Mucosa of rectum (tissue), 2 donors: ENCODE data around the gene MON2.

Source experiments
- H3K27ac ChIP-seq, 2 donors: one replicate each; pipeline ENCODE4 v1.7.0; 2013; ENCODE audit warnings: inconsistent platforms in 2 of 2, low read depth in 2 of 2, low read length in 2 of 2
- H3K27me3 ChIP-seq, 2 donors: one replicate each; pipeline ENCODE4 v1.7.0; 2013; ENCODE audit warnings: low read length in 2 of 2; ENCODE audit not compliant: control insufficient read depth in 2 of 2, insufficient read depth in 2 of 2
- H3K36me3 ChIP-seq, 2 donors: one replicate each; pipeline ENCODE4 v1.7.0; 2013; ENCODE audit warnings: low read length in 2 of 2; ENCODE audit not compliant: control insufficient read depth in 2 of 2, insufficient read depth in 2 of 2
- H3K4me1 ChIP-seq, 2 donors: one replicate each; pipeline ENCODE4 v1.7.0; 2013; ENCODE audit warnings: low read length in 2 of 2, mild to moderate bottlenecking in 1 of 2; ENCODE audit not compliant: control insufficient read depth in 2 of 2, insufficient read depth in 2 of 2
- H3K4me3 ChIP-seq, 2 donors: one replicate each; pipeline ENCODE4 v1.7.0; 2013; ENCODE audit warnings: low read length in 2 of 2
- H3K9ac ChIP-seq, 2 donors: one replicate each; pipeline ENCODE4 v1.7.0; 2013; ENCODE audit warnings: low read length in 2 of 2, low read depth in 1 of 2, mild to moderate bottlenecking in 1 of 2
- H3K9me3 ChIP-seq, 2 donors: one replicate each; pipeline ENCODE4 v1.7.0; 2013; ENCODE audit warnings: low read length in 2 of 2; ENCODE audit not compliant: control insufficient read depth in 2 of 2
- donor health status: healthy.
- donor health status: Normal muscosa, but diverticular disease.

Gene MON2

DNA sequence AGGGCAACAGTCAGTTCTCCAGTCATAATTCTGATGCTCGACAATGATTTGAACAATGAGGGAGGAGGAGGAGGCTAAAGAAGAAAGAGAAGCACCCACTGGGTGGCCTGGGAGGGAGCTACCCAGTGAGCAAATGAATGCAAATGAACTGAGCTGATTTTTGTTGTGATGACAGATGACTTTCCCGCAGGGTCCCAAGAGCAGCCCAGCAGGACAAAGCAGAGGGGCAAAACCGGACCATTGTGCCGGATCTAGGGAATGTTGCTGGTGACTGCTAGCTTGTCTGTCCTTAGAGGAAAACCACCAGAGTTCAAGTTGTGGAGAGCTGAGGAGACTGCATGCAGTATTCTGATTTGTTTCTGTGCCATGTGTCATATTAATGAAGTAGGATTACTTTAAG lies 162.8 kb downstream of the MON2 start:
- peaks cover 13 to 21% of the 10 kb centered on the region in 2 donors for H3K27me3 ChIP-seq
- no peak overlapping the region for H3K27ac ChIP-seq
- peaks cover 9 to 10% of the 10 kb centered on the region in 2 donors for H3K4me1 ChIP-seq
- H3K36me3 ChIP-seq: no peaks in the 10 kb centered on the region
- no peak overlapping the region for H3K4me3 ChIP-seq
- no peaks in the 10 kb centered on the region for H3K9me3 ChIP-seq
- H3K9ac ChIP-seq: no peak overlapping the region

DNA sequence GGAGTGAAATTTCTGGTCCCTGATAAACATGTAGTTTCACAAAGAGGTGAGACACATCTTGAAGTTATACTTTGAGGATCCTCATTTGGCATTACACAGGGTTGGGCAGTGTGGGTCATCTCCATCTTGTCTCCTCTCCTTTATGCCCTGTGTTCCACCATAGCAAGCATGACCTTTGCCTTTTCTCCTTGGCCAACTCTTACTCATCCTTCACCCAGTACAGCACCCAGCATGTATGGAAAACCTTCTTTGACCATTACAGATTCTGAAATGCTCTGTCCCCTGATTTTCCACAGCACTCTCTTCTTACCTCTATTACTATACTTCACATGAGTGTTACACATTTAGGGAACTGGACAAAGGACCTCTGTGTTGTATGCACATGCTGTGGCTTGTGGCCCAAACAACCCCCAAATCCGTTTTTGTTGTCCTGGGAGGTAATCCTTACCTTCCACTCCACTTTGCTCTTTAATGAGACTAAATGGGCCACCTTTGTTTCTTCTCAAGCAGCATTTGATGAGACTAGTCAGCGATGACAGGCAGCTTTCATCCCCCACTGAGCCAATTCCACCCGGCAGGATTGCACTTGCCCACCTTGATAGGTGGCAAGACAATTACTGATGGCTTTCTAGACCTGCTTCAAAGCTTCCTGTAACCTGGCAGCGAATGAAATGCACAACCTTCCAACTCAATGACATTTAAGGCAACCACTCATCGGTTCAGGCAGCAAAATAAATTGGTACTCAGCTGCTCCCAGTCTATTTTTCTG lies 163.5 kb downstream of the MON2 start:
- H3K9ac ChIP-seq: no peak overlapping the region
- no peak overlapping the region for H3K27ac ChIP-seq
- peaks cover 9 to 10% of the 10 kb centered on the region in 2 donors for H3K4me1 ChIP-seq
- H3K36me3 ChIP-seq: no peaks in the 10 kb centered on the region
- H3K4me3 ChIP-seq: no peak overlapping the region
- H3K9me3 ChIP-seq: no peaks in the 10 kb centered on the region
- H3K27me3 ChIP-seq: peaks cover 13 to 21% of the 10 kb centered on the region in 2 donors

DNA sequence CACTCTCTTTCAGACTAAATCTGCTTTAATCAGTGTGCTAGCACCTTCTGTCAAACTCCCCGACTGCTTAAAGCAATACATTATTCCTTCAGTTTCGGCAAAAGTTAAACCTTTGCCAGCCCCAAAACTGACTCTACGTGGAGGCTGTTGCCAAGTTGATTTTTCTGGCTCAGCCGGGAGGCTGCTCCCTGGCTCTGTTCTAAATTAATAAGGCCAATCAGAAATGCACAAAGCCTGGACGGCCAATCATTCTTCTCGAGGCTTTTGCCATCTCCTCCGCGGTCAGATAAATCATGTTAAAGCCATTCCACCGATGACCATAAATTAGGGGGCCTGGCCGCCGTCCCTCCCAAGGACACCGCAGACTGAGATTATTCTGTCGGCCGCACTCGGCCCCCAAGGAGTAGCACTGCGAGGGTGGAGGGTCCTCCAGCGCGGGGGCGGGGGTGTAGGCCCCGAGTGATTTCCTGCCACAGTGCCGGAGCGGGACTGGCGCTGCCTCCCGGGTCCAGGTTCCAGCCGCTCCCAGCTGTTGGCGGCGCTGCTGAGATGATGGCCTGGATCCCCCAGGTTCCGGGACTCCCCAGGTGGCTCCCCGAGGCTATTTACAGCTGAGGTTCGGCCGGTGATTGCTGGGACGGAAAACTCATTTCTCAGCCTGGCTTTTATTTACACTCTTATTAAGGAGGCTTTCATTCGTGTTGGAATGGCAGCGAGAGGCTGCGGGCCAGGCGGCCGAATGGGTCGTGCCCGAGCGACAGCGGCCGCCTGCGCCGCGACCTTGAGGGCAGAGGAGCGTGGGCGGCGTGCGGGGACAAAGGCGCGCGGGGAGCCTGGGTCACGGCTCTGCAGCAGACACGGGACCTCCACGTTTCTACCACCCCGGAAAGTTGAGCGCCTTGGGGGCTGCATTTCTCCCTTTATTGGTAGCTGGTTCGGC lies 165.1 kb downstream of the MON2 start:
- Histone ChIP-seq H3K4me1 (peaks cover 9 to 10% of the 10 kb centered on the region in 2 donors), H3K9ac (peak overlapping the region in 1 of 2 donors; percentile 57), H3K9me3 (no peaks in the 10 kb centered on the region), H3K27me3 (peaks cover 12 to 21% of the 10 kb centered on the region in 2 donors), H3K4me3 (peak overlapping the region; percentile 59 to 71), H3K36me3 (no peaks in the 10 kb centered on the region), H3K27ac (peak overlapping the region in 1 of 2 donors; percentile 13)

DNA sequence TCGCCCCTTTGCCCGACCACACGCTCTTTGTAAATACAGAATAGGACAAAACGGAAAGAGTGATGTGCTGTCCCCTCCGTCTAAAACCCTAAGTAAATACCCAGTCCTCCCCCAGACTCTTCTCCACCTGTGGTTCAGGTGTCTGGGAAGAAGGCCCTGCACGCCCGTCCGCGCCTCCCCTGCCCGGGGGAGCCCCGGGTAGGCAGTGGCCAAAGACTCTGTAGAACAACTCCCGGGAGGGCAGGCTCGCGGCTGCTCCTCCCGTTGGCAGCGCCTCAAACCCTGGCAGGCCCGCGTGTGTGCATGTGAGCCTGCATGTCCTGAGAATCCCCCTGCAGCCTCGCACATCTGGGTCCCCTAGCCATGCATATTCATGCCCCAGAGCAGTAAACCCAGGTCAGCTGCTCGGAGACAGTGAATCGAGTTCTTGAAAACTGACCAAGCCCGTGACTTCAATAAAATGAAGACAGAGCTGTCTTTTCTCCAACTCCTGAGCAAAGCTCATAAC lies 165.8 kb downstream of the MON2 start:
- H3K27ac ChIP-seq: no peak overlapping the region
- peaks cover 12 to 21% of the 10 kb centered on the region in 2 donors for H3K27me3 ChIP-seq
- peaks cover 9 to 10% of the 10 kb centered on the region in 2 donors for H3K4me1 ChIP-seq
- H3K36me3 ChIP-seq: no peaks in the 10 kb centered on the region
- no peaks in the 10 kb centered on the region for H3K9me3 ChIP-seq
- peak overlapping the region in 1 of 2 donors; percentile 57 for H3K9ac ChIP-seq
- H3K4me3 ChIP-seq: peak overlapping the region; percentile 59 to 71

DNA sequence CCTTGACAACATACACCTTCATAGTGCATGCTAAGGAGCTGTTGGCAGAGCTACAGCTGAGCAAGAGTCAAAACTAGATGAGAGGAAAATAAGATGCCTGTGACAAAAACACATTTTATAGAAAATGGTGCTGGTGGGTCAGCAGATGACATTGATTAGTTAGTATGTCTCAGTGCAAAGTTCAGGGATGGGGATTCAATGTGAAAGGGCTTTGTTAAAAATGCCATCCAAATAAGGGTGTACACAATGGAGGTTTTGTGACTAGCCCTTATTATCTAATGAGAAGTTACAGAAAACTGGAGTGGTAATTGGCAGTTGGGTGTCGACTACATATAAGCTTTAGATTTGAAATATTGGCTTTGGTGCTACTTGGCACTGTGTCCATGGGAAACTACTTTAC lies 169.0 kb downstream of the MON2 start:
- no peaks in the 10 kb centered on the region for H3K36me3 ChIP-seq
- H3K27me3 ChIP-seq: peaks cover 12 to 17% of the 10 kb centered on the region in 2 donors
- peaks cover 9 to 10% of the 10 kb centered on the region in 2 donors for H3K4me1 ChIP-seq
- no peaks in the 10 kb centered on the region for H3K9me3 ChIP-seq
- H3K27ac ChIP-seq: no peak overlapping the region
- H3K4me3 ChIP-seq: no peak overlapping the region
- H3K9ac ChIP-seq: no peak overlapping the region

DNA sequence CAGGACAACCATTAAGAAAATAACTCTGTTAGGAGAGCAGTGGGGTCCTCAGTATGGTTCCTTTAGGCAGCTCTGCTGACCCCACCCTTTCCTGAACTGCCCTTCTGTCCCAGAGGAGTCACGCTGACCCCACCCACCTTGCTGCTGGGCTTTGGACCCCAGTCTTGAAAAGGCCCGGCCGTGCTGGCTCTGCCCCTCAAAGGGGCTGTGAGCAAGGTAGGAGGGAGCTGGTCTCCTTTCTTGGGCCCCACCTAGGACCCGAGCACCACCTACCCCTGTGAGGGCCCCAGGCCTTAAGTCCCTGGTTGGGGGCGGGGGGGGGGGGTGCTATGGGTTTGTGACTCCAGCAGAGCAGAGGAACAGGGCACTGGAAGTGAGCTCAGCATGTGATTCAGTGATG lies 171.1 kb downstream of the MON2 start:
- Histone ChIP-seq H3K4me1 (peaks cover 2 to 4% of the 10 kb centered on the region in 2 donors), H3K27me3 (peaks cover 5 to 11% of the 10 kb centered on the region in 2 donors), H3K9ac (no peak overlapping the region), H3K9me3 (no peaks in the 10 kb centered on the region), H3K4me3 (no peak overlapping the region), H3K36me3 (no peaks in the 10 kb centered on the region), H3K27ac (no peak overlapping the region)

DNA sequence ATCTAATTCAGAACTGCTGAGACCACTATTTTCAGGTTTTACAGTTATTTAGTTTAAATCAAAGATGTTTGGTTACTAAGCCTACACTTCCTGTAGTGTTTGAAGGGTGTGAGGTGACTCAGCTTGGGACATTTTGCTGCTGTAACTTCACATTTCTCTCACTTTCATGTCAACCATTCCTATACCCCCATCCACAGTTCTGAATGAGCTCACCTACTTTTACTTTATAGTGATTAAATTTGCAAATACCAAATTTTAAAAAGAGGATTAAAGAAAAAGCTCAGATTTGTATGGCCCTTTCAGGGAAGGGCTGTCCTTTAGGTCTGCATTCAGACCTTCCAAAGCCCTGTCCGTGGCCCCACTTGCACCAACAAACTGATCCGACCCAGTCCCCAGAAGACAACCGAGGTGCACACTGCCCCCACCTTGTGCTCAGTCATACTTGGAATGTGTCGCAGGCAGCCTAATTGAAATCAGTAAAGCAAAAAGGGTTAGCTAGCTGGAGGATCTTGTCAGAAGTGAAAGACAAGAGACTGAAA lies 174.4 kb downstream of the MON2 start:
- no peaks in the 10 kb centered on the region for H3K27me3 ChIP-seq
- H3K4me1 ChIP-seq: no peaks in the 10 kb centered on the region
- H3K4me3 ChIP-seq: no peak overlapping the region
- H3K27ac ChIP-seq: no peak overlapping the region
- no peaks in the 10 kb centered on the region for H3K9me3 ChIP-seq
- no peaks in the 10 kb centered on the region for H3K36me3 ChIP-seq
- H3K9ac ChIP-seq: no peak overlapping the region

DNA sequence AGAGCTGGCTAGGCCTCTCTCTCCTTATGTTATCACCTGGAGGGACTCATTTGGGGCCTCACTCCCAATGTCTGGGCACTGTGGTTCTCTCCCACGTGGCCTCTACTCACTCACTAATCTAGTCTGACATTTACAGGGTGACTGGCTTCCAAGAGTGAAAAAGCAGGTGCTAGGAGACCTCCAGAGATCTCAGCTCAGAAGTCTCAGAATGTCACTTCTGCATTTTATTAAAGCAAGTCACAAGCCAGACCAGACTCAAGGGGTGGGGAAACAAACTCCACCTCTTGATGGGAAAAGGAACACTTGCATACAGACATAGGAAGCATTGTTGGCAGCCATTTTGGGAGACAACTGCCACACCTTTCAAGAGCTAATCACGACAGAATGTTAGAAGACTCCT lies 175.9 kb downstream of the MON2 start:
- Histone ChIP-seq H3K9me3 (no peaks in the 10 kb centered on the region), H3K36me3 (no peaks in the 10 kb centered on the region)

DNA sequence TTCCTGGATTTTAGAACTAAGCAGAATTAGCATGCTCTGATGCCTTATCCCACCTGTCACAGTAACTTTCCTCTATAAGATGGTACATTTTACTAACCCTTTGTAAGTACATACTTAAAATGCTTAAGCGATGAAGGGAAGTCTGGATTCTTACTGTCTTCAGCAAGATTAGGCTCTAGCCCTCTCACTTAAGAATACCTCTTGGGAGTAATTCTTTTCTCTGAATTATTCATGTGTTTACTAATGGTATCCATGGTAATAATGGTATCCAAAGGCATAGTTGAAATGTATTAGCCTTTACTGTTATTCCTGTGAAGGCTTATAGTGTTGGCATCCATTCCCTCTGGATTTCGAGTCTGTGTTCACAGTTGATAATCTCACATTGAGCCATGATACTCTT lies 176.9 kb downstream of the MON2 start:
- no peak overlapping the region for H3K9ac ChIP-seq
- H3K36me3 ChIP-seq: no peaks in the 10 kb centered on the region
- no peaks in the 10 kb centered on the region for H3K9me3 ChIP-seq
- no peaks in the 10 kb centered on the region for H3K4me1 ChIP-seq
- no peak overlapping the region for H3K4me3 ChIP-seq
- no peak overlapping the region for H3K27ac ChIP-seq
- no peaks in the 10 kb centered on the region for H3K27me3 ChIP-seq

More for the DNA sequence above, 175.9 kb downstream of the MON2 start:
- no peak overlapping the region for H3K4me3 ChIP-seq
- H3K9ac ChIP-seq: no peak overlapping the region
- no peak overlapping the region for H3K27ac ChIP-seq
- no peaks in the 10 kb centered on the region for H3K27me3 ChIP-seq
- H3K4me1 ChIP-seq: no peaks in the 10 kb centered on the region
